ENCODE results near the gene TBC1D22B.
"Not testable (repeated sequence)": the region's sequence is repeated elsewhere in the genome, so short reads cannot be mapped to it uniquely, and the experiment has no call there.

Gene TBC1D22B

DNA sequence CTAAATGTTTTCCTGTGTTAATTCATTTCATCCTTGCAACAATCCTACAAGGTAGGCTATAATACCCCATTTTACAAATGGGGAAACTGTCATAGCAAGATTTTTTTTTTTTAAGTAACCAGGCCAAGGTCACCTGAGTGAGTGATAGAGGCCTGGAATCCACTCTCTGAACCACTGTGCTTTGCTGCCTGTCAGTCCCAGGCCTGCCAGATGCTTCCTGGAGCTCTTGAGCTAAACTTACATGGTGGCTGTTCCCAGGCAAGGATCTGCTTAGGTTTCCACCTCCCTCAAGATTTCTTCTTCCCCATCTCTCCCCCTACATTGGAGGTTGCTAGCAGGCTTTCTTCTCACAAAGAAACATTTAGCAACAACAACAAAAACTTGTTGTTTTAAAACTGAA lies 63.5 kb downstream of the TBC1D22B start:
- FAIRE-seq (no peak), DNase-seq (ENCODE audit: low spot score) (no peak)

DNA sequence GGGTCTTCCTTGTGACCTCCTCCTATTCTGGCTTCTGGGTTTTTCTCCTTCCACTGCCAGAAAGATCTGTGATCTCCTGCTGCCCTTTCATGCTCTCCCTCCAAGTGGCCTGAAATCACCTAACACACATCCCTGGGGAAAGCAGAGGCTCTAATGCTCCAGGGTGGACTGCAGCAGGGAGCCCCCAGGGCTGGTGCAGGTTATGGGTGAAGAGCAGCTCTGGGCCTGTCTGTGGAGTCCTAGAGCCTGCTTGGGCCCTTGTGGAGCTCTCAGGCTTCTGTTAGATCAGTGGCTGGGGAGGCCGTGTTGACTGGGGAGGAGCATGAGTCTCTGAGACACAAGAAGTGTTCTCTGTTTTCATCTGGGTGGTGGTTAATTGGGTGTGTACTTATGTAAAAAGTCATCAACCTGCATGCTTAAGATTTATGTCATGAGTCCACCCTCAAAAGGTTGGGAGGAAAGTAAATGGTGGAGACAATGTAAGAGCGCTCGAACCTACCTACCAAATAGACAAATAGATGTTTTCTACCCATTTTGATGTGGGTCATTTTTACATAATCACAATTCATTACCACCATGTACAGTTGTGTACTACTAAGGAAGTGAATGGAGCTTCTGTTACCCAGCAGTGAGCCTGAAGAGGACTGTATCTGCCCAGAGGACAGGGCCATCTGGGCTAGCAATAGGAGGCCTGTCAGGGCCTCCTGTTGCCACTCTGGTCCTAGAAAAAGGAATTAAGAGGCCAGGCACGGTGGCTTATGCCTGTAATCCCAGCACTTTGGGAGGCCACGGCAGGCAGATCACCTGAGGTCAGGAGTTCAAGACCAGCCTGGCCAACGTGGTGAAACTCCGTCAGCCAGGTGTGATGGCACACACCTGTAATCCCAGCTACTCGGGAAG lies 64.2 kb downstream of the TBC1D22B start:
- DNase-seq (ENCODE audit: low spot score) (no peak), FAIRE-seq (no peak)

DNA sequence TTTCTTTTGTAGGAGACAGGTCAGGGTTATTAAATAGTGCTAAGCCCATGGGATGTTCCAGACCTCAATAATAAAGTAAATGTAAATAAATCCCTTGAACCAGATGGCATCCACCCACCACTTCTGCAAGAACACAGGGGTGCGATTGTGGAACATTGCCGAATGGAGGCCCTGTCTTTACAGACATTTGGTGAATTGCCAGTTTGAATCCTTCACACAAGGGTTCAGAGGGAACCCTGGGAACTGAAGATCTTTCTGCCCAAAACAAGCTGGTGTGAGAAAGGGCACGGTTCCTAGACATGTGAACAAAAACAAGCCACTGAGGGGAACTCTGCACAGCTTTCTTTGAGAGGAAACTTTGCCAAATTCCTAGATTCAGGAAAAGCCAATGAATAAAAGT lies 66.0 kb downstream of the TBC1D22B start:
- FAIRE-seq (no peak), DNase-seq (ENCODE audit: low spot score) (no peak)

DNA sequence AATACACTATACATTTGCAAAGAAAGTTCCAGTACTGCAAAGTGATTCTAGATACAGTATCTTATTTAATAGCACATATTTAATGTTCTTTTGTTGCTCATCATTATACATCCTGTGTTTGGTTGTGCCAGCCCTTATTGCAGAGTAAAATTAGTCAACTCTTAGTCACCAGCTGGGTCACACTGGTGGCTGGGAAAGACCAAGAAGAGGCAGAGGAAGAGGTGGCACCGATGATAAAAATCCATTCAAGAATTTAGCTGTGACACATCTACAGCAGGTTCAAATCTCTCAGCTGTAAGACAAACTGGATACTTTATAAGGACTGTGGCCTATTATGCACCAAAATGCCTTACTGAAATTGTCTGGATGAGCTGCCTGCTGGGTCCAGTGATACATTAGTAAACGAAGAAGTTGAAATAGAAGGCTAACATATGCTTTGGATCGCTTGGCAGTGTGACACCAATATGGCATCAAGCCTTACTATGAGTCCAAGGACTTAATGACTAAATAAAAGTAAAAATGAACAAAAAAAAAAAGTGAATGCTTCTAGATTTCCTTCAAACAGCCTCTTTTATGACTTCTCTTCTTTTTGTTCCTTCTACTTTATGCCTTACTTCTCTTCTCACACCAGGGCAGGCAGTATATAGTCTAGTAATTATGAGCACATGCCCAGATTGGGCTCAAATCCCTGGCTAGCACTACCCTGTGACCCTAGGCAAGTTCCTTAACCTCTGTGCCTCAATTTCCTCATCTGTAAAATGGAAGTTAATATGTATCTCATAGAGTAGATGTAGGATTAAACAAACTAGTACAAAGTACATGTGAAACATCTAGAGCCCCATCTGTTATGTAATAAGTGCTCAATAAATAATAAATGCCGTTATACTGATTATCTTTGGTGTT lies 66.8 kb downstream of the TBC1D22B start:
- DNase-seq (ENCODE audit: low spot score), result peak; percentile 72
- FAIRE-seq, result peak; percentile 71

DNA sequence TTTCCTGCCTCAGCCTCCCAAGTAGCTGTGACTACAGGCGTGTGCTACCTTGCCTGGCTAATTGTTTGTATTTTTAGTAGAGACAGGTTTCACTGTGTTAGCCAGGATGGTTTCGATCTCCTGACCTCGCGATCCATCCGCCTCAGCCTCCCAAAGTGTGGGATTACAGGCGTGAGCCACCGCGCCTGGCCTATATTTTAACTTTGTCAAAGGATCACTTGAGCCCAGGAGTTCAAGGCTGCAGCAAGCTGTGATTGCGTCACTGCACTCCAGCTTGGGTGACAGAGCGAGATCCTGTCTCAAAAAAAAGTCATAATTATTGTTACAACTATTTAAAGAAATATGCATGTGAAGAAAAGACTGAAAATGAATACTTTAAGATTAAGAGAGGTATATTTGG lies 72.8 kb downstream of the TBC1D22B start:
- DNase-seq (ENCODE audit: low spot score); FAIRE-seq: not testable (repeated sequence)

DNA sequence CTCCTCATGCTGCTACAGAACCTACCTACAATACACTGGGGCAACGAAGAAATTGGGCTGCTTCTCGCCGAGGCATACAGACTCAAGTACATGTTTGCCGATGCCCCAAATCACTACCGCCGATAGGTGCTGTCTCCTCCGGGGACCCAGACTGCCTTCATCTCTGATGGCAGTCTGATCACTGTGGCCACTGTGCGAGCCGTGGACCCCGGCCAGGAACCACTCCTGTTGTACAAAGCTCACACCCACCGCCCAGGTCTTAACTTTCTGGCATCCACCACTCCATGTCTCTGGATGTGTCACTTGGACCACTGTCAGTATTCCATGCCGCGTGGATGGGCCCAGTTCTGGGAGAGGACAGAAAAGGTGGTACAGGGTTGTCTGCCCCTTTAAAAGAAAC lies 73.5 kb downstream of the TBC1D22B start:
- no peak for FAIRE-seq
- DNase-seq (ENCODE audit: low spot score), result no peak

DNA sequence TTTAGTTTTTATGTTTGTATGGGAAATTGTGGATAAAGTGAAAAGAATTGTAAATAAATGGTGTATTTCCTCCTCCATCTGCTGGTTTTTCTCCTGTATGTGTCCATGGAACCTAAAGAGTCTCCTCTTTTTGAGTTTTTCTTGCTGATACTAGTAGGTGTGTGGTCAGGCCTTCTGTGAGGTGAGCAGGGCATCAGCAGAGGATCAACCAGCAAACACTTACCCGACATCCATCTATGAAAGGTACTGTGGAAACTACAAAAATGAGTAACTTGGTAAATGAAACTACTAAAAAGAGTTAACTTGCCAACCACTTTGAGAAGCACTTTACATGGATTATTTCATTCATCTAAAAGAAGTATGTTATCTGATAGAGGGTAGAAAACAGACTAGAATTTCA lies 75.3 kb downstream of the TBC1D22B start:
- DNase-seq (ENCODE audit: low spot score), result no peak
- FAIRE-seq, result no peak

DNA sequence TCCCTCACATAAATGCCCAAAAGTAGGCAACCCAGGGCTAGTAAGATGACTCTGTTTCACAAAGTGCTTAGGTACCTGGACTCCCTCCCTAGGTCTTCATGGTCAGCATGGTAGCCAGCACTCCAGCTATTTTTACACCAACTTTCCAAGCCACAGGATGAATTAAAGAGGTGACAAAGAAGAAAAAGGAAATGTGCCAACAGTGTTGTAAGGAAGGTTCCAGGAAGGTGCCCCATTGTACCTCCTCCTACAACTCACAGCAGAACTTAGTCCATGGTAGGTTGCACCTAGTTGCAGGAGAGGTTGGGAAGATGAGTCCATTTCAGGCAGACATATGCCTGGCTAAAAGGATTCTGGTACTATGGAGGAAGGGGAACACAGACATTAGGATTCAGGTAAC lies 76.5 kb downstream of the TBC1D22B start:
- FAIRE-seq, result no peak

DNA sequence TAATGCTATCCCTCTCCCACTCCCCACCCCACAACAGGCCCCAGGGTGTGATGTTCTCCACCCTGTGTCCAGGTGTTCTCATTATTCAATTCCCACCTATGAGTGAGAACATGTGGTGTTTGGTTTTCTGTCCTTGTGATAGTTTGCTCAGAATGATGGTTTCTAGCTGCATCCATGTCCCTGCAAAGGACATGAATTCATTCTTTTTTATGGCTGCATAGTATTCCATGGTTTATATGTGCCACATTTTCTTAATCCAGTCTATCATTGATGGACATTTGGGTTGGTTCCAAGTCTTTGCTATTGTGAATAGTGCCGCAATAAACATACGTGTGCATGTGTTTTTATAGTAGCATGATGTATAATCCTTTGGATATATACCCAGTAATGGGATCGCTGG lies 80.7 kb downstream of the TBC1D22B start:
- FAIRE-seq; DNase-seq (ENCODE audit: low spot score): not testable (repeated sequence)

More for the DNA sequence above, 76.5 kb downstream of the TBC1D22B start:
- DNase-seq (ENCODE audit: low spot score), result no peak

DNA sequence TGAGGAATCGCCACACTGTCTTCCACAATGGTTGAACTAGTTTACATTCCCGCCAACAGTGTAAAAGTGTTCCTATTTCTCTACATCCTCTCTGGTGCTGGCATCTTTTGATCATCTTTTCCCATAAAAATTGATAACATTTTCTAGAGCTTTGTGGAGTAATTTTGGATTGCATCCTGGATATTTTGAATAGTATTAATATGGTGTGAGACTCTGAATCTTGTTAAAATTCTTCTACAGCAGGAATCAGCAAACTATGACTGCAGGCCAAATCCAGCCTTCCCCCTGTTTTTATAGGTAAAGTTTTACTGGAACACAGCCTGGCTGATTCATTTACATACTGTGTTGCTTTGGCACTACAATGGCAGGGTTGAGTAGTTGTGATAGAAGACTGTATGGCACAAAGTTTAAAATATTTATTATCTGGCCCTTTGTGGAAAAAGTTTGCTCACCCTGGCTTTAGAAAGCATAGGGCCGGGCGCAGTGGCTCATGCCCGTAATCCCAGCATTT lies 81.2 kb downstream of the TBC1D22B start:
- FAIRE-seq (no peak), DNase-seq (ENCODE audit: low spot score) (no peak)

DNA sequence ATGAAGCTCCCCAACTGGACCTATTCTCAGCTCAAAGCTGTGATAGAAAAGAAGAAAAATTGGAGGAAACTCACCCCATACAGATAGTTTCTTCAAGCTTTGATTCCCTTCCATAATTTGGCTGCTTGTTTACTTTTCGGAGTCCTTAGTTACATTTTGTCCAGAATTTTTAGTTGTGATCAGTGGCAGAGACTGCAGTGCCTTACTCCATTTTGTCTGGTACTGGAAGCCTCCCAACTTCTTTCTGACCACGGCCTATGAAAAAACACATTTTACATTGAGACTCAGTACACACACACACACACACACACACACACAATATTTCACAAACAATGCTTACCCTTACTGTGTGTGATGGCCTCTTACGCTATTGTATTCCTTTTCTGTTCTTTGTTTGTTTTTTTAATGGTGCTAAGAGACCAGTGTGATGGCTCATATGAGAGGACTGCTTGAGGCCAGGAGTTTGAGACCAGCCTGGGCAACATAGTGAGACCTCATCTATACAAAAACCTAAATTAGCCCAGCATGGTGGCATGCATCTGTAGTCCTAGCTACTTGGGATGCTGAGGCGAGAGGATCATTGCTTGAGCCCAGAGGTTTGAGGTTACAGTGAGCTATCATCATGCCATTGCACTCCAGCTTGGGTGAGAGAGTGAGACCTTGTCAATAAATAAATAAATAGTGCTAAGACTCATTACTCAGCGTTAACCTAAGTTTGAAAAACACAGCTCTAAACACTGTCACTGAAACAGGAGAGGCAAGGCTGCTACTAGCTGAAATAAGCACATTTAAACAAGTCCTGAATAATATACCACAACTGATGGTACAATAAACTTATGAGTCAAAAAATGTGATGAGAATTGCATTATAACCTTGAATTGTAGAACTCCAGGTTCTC lies 82.4 kb downstream of the TBC1D22B start:
- DNase-seq (ENCODE audit: low spot score) (no peak), FAIRE-seq (no peak)

DNA sequence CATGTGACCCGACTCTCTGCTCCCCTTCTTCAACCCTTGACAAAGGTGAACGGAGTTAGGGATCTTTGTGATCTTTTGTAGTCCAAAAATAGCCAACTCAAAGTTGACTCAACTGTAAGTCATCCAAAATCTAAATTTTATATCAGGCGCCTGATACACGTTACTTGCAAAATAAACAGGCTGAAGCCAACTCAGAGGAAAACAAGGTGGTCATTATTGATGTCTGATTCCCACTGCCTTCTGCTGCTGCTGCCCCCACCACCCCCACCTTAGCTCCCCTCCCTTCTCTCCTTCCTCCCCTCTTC lies 83.0 kb downstream of the TBC1D22B start:
- no peak for FAIRE-seq
- DNase-seq (ENCODE audit: low spot score), result no peak

DNA sequence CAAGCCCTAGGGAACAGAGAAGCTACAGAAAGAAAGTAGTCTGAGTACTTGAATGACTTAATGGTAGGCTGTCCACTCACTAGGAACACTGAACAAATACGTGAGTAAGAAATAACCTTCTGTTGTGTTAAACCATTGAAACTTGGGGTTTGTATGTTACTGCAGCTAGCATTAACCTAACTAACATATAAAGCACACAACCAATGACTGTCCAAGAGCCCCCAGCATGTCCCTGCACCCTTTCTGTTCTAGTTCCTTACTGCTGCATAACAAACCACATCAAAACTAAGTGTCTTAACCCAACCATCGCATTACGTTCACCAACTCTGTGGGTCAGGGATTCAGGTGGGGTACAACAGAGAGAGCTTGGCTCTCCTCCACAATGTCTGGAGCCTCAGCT lies 85.7 kb downstream of the TBC1D22B start:
- FAIRE-seq (no peak), DNase-seq (ENCODE audit: low spot score) (no peak)

DNA sequence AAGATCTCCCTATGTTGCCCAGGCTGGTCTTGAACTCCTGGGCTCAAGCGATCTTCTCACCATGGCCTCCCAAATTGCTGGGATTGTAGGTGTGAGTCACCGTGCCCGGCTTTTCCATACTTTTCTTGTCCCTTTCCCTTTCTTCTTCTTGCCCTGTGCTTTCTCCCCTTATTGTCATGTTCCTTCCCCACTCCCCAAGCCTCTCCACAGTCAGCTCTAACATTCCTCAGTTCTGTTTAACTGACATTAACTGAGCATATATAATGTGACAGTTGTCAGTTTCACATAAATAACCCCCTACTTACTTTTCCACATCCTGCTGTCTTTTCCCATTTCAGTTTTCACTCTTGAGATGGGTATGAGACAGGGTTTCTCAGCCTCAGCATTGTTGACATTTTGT lies 86.7 kb downstream of the TBC1D22B start:
- no peak for FAIRE-seq

DNA sequence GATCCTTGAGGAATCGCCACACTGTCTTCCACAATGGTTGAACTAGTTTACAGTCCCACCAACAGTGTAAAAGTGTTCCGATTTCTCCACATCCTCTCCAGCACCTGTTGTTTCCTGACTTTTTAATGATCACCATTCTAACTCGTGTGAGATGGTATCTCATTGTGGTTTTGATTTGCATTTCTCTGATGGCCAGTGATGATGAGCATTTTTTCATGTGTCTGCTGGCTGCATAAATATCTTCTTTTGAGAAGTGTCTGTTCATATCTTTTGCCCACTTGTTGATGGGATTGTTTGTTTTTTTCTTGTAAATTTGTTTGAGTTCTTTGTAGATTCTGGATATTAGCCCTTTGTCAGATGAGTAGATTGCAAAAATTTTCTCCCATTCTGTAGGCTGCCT lies 88.2 kb downstream of the TBC1D22B start:
- DNase-seq (ENCODE audit: low spot score); FAIRE-seq: not testable (repeated sequence)

More for the DNA sequence above, 86.7 kb downstream of the TBC1D22B start:
- DNase-seq (ENCODE audit: low spot score), result no peak

DNA sequence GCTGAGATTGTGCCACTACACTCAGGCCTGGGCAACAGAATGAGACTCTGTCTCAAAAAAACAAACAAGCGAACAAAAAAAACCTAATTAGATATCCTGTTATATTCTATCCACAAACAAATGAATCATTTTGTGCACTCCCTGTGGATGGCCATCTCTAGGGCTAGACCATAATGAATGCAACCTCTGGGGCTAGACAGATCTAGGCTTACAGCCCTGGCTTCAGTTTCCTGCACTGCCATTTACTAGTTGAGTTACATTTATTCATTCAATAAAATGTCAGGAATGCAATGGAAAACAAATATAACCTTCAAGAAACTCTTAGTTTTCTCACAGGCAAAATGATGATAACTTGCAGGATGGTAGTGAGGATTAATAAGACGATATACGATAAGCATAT lies 89.6 kb downstream of the TBC1D22B start:
- FAIRE-seq, result no peak
- no peak for DNase-seq (ENCODE audit: low spot score)

DNA sequence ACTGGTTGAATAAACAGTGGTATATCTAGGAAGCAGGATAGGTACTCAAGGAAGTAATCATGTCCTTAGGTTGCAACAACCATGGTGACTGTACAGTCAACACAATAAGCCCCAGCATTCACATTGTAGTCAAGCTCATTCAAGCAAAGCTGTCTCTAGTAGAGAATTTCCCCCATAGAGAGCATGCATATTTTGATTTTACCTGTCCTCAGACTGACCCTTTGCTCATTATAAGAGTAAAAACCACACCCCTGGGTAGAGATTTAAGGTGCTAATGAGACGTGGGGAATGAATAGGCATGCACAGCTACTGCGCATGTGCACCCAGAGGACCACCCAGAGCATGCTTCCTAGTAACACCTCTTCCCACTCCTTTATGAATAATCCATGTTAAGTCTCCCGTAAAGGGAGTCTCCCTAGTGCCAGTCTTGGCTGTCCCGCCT lies 90.1 kb downstream of the TBC1D22B start:
- no peak for FAIRE-seq
- DNase-seq (ENCODE audit: low spot score), result no peak

DNA sequence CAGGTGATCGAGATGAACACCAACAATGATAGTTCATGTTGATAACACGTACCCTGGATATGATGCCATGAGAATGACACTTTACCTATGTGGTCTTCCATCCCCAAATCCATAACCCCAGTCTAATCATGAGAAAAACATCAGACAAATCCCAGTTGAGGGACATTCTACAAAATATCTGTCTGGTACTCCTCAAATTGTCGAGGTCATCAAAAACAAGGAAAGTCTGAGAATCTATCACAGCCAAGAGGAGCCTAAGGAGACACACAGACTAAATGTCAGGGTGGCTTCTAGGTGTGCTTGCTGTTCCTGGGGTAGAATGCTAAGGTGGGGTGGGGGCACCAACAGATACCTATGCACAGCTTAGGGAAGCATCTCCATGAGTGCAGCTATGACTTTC lies 93.5 kb downstream of the TBC1D22B start:
- DNase-seq (ENCODE audit: low spot score) (no peak), FAIRE-seq (no peak)

DNA sequence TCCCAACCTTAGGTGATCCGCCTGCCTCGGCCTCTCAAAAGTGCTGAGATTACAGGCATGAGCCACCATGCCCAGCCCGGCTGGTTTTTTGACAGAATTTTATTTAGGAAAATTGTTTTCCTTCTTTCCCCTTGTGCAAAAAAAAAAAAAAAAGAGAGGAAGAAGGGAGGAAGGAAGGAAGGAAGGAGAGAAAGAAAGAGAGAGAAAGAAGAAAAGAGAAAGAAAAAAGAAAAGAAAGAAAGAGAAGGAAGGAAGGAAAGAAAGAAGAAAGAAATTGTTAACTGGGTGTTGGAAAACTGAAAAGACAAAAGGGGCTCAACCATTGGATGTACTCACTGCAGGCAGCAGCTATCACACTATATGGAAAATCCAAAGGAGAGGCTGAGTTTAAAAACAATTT lies 94.8 kb downstream of the TBC1D22B start:
- no peak for DNase-seq (ENCODE audit: low spot score)
- no peak for FAIRE-seq

DNA sequence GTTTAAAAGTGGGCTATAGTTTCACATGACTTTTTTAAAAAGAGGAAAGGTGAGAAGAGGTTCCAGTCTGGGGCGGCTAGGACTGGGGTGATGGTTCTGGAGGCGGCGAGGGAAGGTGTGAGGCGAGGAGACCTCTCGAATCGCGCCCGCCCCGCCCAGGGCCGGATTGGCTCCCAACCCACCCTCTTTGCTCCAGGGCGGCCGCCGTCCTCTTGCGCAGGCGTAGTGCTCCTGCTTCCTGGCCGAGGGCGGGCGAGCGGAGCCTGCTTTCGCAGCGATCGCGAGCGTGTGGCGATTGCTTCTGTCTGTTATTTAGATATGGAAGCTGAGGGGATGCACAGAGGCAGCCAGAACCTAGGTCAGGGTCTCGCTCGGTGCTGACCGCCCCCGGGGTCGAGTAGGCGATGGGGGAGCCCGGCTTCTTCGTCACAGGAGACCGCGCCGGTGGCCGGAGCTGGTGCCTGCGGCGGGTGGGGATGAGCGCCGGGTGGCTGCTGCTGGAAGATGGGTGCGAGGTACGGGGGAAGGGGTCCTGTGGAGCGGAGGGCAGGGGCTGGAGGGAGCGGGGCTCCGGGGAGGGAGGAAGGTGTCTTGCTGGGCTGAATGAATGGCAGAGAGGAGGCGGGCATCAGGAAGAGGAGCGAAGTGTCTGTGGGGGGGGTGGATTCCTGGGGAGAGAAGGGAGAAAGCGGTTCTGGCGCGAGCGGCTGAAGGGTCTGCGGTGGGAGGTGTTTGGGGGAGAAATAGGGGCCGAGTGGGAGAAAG lies 96.4 kb downstream of the TBC1D22B start, which contains the start of gene RNF8:
Gene RNF8, plus strand, starts transcription at position 223 of the 765 bp plus-strand sequence. Its CDS starts 182 bp downstream, at position 405.
- FAIRE-seq, result no peak

More for the DNA sequence above, 96.4 kb downstream of the TBC1D22B start, which contains the start of gene RNF8:
- DNase-seq (ENCODE audit: low spot score), result peak; percentile 68

All from RCC 7860 (cell line).